SHP77 treated with DMSO at 0.1 percent for 48 hours (cell line): ENCODE results near the gene MYOM1.

Experiments
- DNase-seq: peaks from one replicate; lab custom pipeline; 2025; lab: John Stamatoyannopoulos, UW

Gene MYOM1

GRCh38 chr18:3150274-3150673 is 69.5 kb downstream of the MYOM1 start:
- no peak for DNase-seq

- no peak for DNase-seq
Observed at GRCh38 chr18:3148930-3149535, 70.7 kb downstream of the MYOM1 start.

- DNase-seq = no peak
Observed at GRCh38 chr18:3147935-3148554, 71.7 kb downstream of the MYOM1 start.

GRCh38 chr18:3140986-3141639 is 78.7 kb downstream of the MYOM1 start:
- no peak for DNase-seq

- DNase-seq = no peak
Observed at GRCh38 chr18:3140342-3140741, 79.4 kb downstream of the MYOM1 start.

- DNase-seq = no peak
Observed at GRCh38 chr18:3139406-3139805, 80.4 kb downstream of the MYOM1 start.

- no peak for DNase-seq
Observed at GRCh38 chr18:3138274-3138975, 81.3 kb downstream of the MYOM1 start.

- DNase-seq = no peak
Observed at GRCh38 chr18:3135536-3135935, 84.2 kb downstream of the MYOM1 start.

GRCh38 chr18:3132700-3133099 is 87.1 kb downstream of the MYOM1 start:
- DNase-seq = no peak

GRCh38 chr18:3130344-3130743 is 89.4 kb downstream of the MYOM1 start:
- DNase-seq = no peak

- peak; percentile 49 for DNase-seq
Observed at GRCh38 chr18:3129053-3129864, 90.5 kb downstream of the MYOM1 start.

- DNase-seq = no peak
Observed at GRCh38 chr18:3126457-3127097, 93.2 kb downstream of the MYOM1 start.

- DNase-seq = no peak
Observed at GRCh38 chr18:3124822-3125221, 94.9 kb downstream of the MYOM1 start.

- no peak for DNase-seq
Observed at GRCh38 chr18:3122851-3123250, 96.9 kb downstream of the MYOM1 start.

- DNase-seq = no peak
Observed at GRCh38 chr18:3121259-3121658, 98.5 kb downstream of the MYOM1 start.

GRCh38 chr18:3120356-3120755 is 99.4 kb downstream of the MYOM1 start:
- DNase-seq = no peak

- no peak for DNase-seq
Observed at GRCh38 chr18:3119401-3120341, 100.1 kb downstream of the MYOM1 start.

GRCh38 chr18:3118195-3119010 is 101.4 kb downstream of the MYOM1 start:
- DNase-seq = no peak

- DNase-seq = peak; percentile 45
Observed at GRCh38 chr18:3117493-3118192, 102.1 kb downstream of the MYOM1 start.
